AG04450 (cell line): ENCODE measurements around the gene LEPR. TPM values are rescaled to one million over a fixed set of nuclear protein-coding genes. Genes with fewer than 3 reads are reported as not detected.

ENCODE experiments used
- CTCF ChIA-PET: fragments of 300-600, 350-600 bp; formaldehyde crosslinking; extraction: SDS; loops from one replicate; lab custom pipeline; 2022; ENCODE audit warnings: antibody characterized with exemption, inconsistent platforms; lab: Charles Lee
- POLR2A ChIA-PET: fragments of 350-600 bp; formaldehyde crosslinking; extraction: SDS; loops from one replicate; lab custom pipeline; 2021; ENCODE audit warnings: antibody characterized with exemption, inconsistent platforms; lab: Yijun Ruan, JAX
- DNase-seq: peaks from one replicate; pipeline ENCODE4 v3.0.0-alpha.2; 2011; ENCODE audit warnings: low read depth, low spot score
- H3K27ac ChIP-seq: one replicate; pipeline ENCODE4 v1.5.1; 2012; ENCODE audit warnings: low read depth, low read length, control low read depth
- H3K27me3 ChIP-seq: one replicate; pipeline ENCODE4 v1.6.0; 2012; ENCODE audit warnings: low read length; ENCODE audit not compliant: control insufficient read depth, insufficient read depth
- H3K4me3 ChIP-seq: 2 replicates; pipeline ENCODE4 v1.5.1; 2011; ENCODE audit warnings: mild to moderate bottlenecking, low read depth, low read length, control low read depth
- H3K9me3 ChIP-seq: 2 replicates; pipeline ENCODE4 v1.5.1; 2012; ENCODE audit warnings: low read length; ENCODE audit not compliant: control insufficient read depth, insufficient read depth
- polyA plus RNA-seq: library from polyadenylated mRNA; depleted of rRNA; stranded (reverse); fragments of >200 nt; gene quantifications from 2 replicates; pipeline ENCODE4 v1.2.3, GENCODE V29; 2011; rRNA removed
- small RNA-seq: library from RNA; depleted of rRNA; stranded (forward); fragments of <200 nt; gene quantifications from one replicate; pipeline ENCODE3, GENCODE V24; 2012; ENCODE audit warnings: low read depth; ENCODE audit not compliant: insufficient read length
- TF ChIP-seq, protein P1 (sequence below): IDR thresholded peaks from 2 replicates; pipeline ENCODE4 v1.5.1; 2011; ENCODE audit warnings: low read depth, low read length, control low read depth, inconsistent platforms

The LEPR gene
- polyA plus RNA-seq, 1 experiment, result 11.1 TPM

- Histone ChIP-seq H3K27me3 (no peaks in the 10 kb centered on the region), H3K9me3 (no peaks in the 10 kb centered on the region), H3K27ac (no peak overlapping the region), H3K4me3 (no peak overlapping the region)
- TF ChIP-seq, protein P1, sequence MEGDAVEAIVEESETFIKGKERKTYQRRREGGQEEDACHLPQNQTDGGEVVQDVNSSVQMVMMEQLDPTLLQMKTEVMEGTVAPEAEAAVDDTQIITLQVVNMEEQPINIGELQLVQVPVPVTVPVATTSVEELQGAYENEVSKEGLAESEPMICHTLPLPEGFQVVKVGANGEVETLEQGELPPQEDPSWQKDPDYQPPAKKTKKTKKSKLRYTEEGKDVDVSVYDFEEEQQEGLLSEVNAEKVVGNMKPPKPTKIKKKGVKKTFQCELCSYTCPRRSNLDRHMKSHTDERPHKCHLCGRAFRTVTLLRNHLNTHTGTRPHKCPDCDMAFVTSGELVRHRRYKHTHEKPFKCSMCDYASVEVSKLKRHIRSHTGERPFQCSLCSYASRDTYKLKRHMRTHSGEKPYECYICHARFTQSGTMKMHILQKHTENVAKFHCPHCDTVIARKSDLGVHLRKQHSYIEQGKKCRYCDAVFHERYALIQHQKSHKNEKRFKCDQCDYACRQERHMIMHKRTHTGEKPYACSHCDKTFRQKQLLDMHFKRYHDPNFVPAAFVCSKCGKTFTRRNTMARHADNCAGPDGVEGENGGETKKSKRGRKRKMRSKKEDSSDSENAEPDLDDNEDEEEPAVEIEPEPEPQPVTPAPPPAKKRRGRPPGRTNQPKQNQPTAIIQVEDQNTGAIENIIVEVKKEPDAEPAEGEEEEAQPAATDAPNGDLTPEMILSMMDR, result no peak
- no peak for DNase-seq
- ChIA-PET POLR2A (no interaction called here), CTCF (interaction anchor here (1.6 kb wide), 1 partner anchor 11 kb away, joined by 5 read pairs; no protein-coding TSS in a partner anchor)
These were observed 49.4 kb downstream of the LEPR start for GRCh38 chr1:65469889-65470340.

Small RNAs within 50 kb of the gene (small RNA-seq; reads per million reads assigned to genes)
- not detected for gene RNU2-15P

Other genes starting within 250 kb of the LEPR start
- 0.09 TPM in 1 of 2 replicates, not detected in the other for gene DNAJC6, start 111.1 kb upstream of the LEPR start, polyA plus RNA-seq
- gene LEPROT, start within 50 bp of the LEPR start, polyA plus RNA-seq, result 63.9 and 86.7 TPM in 2 replicates